ENCODE measurements around the gene USP9Y. TPM values are rescaled to one million over a fixed set of nuclear protein-coding genes. Genes with fewer than 3 reads are reported as not detected.

USP9Y gene
- polyA plus RNA-seq, 1 experiment, result 20.9 TPM

DNA sequence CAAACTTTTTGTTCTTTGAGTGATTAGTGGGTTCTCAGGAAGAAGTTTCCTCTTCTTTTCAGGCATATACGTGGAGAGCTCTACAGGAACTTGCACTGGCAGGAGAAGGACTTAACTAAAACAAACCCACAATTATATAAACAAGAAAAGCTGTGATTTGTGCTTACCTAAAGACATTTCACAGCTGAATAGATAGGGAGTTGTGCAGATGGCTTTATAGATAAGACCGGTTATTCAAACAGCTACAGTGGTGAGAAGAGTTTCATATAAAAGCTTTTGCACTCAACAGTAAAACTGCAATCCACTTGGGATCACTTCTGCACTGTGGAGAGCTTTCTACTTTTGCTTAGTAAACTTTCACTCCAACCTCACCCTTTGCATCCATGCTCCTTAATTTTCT lies 197.6 kb downstream of the USP9Y start:
- no peak for DNase-seq (ENCODE audit: low read depth)
- ChIA-PET POLR2A (no interaction called here), CTCF (no interaction called here)
- no peaks in the 10 kb centered on the region for H3K27me3 ChIP-seq (ENCODE audit: control insufficient read depth, insufficient read depth, low read length)
- no peaks in the 10 kb centered on the region for H3K36me3 ChIP-seq (ENCODE audit: control insufficient read depth, insufficient read depth, low read length)
- TF ChIP-seq, protein P1, sequence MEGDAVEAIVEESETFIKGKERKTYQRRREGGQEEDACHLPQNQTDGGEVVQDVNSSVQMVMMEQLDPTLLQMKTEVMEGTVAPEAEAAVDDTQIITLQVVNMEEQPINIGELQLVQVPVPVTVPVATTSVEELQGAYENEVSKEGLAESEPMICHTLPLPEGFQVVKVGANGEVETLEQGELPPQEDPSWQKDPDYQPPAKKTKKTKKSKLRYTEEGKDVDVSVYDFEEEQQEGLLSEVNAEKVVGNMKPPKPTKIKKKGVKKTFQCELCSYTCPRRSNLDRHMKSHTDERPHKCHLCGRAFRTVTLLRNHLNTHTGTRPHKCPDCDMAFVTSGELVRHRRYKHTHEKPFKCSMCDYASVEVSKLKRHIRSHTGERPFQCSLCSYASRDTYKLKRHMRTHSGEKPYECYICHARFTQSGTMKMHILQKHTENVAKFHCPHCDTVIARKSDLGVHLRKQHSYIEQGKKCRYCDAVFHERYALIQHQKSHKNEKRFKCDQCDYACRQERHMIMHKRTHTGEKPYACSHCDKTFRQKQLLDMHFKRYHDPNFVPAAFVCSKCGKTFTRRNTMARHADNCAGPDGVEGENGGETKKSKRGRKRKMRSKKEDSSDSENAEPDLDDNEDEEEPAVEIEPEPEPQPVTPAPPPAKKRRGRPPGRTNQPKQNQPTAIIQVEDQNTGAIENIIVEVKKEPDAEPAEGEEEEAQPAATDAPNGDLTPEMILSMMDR (IDR thresholded peaks at IDR 0.05; ENCODE audit: insufficient read depth, low read depth, low read length), result no peak
- no peak overlapping the region for H3K4me3 ChIP-seq (ENCODE audit: low read depth, low read length)

DNA sequence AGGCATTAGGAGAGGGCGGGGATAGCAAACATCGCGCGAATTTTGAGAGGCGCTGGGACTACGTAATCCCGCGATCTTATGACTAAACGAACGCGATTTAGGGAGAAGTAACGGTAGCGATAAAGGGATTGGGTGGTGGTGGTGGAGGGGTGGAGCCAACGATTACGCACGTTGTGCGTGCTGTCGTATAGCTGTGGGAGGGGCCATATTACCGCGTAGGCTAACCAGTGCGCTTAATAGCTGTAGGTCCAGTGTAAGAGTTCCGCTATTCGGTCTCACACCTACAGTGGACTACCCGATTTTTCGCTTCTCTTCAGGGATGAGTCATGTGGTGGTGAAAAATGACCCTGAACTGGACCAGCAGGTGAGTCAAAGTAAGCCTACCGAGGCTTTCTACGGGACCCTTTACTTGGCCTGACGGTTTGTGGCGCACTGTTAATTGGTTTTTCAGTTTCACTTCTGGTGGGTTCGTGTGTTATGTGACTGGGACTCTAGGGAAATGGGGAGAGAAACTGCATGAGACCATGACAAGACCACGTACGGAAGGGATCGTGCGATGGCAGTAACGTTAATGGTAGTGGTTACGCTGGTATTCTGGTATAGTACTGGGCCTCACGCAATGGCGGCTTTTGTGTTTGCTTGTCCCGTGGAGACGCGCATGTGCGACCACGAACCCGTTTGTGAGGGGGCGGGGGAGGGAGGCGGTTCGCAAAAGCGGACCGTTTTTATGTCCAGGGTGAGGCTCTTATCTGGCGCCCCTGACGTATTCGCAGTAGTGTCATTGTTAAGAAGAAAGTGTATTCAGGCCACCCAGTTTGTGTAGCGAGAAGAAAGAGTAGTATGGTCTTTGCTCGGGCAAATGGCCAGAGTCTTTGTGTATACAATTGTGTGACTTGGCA lies 203.8 kb downstream of the USP9Y start, which contains the start of gene DDX3Y:
DDX3Y (plus strand) TSS at position 251 of the 899 bp plus-strand sequence; CDS start at position 320, 69 bp downstream.
- ChIA-PET CTCF (no interaction called here), POLR2A (no interaction called here)
- no peaks in the 10 kb centered on the region for H3K36me3 ChIP-seq (ENCODE audit: control insufficient read depth, insufficient read depth, low read length)
- H3K4me3 ChIP-seq (ENCODE audit: low read depth, low read length), result peak within 1 kb of the TSS; percentile 72
- no peaks in the 10 kb centered on the region for H3K27me3 ChIP-seq (ENCODE audit: control insufficient read depth, insufficient read depth, low read length)
- TF ChIP-seq, protein P1 (IDR thresholded peaks at IDR 0.05; ENCODE audit: insufficient read depth, low read depth, low read length), result no peak
- peak; percentile 76 for DNase-seq (ENCODE audit: low read depth)

DNA sequence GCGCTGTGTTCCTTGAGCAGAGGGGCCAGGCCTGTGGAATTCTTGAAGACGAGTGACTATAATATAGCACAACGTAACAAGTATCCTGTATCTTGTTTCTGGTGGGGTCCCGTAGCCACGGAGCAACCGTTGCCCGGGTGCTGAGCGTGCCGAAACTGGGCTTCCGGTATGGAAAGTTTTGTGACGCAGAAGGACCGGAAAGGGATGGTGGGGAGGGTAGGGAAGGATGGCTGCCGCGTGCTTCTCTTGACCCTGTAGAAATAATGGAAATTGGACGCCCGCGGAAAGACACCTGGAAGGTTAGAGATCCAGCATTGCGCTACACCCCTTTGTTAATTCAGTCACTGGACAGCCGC lies 204.5 kb downstream of the USP9Y start:
- CTCF ChIA-PET, result no interaction called here
- H3K4me3 ChIP-seq (ENCODE audit: low read depth, low read length), result peak overlapping the region; percentile 72
- peak; percentile 11 for DNase-seq (ENCODE audit: low read depth)

DNA sequence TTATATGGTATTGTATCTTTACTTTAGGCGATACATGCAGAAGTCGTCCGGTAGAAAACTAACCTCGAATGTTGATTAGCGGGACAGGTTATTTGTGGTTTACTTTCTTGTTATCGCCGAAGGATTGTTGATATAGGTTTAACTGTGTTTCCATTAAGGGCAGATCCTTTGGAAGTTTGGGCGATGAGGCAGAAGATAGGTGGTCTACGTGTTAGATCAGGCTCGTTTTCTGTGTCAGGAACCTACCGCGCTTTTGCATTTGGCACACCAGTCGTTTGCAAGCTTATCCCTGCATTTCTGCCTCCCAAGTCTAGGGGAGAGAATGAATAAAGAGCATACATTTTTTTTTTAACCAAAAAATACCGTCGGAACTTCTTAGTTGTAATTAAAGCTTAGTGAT lies 204.9 kb downstream of the USP9Y start:
- no peak for DNase-seq (ENCODE audit: low read depth)
- POLR2A ChIA-PET, result interaction anchor here (0.7 kb wide), 1 partner anchor 95 kb away, joined by 6 read pairs; no protein-coding TSS in a partner anchor
- H3K4me3 ChIP-seq (ENCODE audit: low read depth, low read length), result peak overlapping the region; percentile 72
- TF ChIP-seq, protein P1 (IDR thresholded peaks at IDR 0.05; ENCODE audit: insufficient read depth, low read depth, low read length), result no peak
- H3K27me3 ChIP-seq (ENCODE audit: control insufficient read depth, insufficient read depth, low read length), result no peaks in the 10 kb centered on the region
- CTCF ChIA-PET, result no interaction called here
- no peaks in the 10 kb centered on the region for H3K36me3 ChIP-seq (ENCODE audit: control insufficient read depth, insufficient read depth, low read length)

More for the DNA sequence above, 204.5 kb downstream of the USP9Y start:
- H3K36me3 ChIP-seq (ENCODE audit: control insufficient read depth, insufficient read depth, low read length), result no peaks in the 10 kb centered on the region
- no peaks in the 10 kb centered on the region for H3K27me3 ChIP-seq (ENCODE audit: control insufficient read depth, insufficient read depth, low read length)
- POLR2A ChIA-PET, result interaction anchor here (0.7 kb wide), 1 partner anchor 95 kb away, joined by 6 read pairs; no protein-coding TSS in a partner anchor
- TF ChIP-seq, protein P1 (IDR thresholded peaks at IDR 0.05; ENCODE audit: insufficient read depth, low read depth, low read length), result no peak

Other genes with a start within 250 kb of the USP9Y start
- 11.8 and 29.3 TPM in 2 replicates for gene DDX3Y, start 203.6 kb downstream of the USP9Y start, polyA plus RNA-seq (2011; rRNA removed)